Neuronal stem cell (in vitro differentiated cells): Measurements from ENCODE around the gene ITIH3.

Experiments used
- DNase-seq: peaks from one replicate; pipeline ENCODE4 v3.0.0-alpha.2; 2013; ENCODE audit warnings: low spot score
- H2AFZ ChIP-seq: one replicate; pipeline ENCODE4 v1.6.1; 2013; ENCODE audit warnings: mild to moderate bottlenecking, low read length, inconsistent platforms
- H2AK5ac ChIP-seq: 2 replicates; pipeline ENCODE4 v1.6.1; 2013; ENCODE audit warnings: low read depth, mild to moderate bottlenecking, inconsistent platforms, low read length, moderate library complexity, mixed read lengths
- H2BK120ac ChIP-seq: 2 replicates; pipeline ENCODE4 v1.6.1; 2013; ENCODE audit warnings: low read depth, mild to moderate bottlenecking, inconsistent platforms, low read length, moderate library complexity, mixed read lengths
- H2BK12ac ChIP-seq: one replicate; pipeline ENCODE4 v1.6.1; 2013; ENCODE audit warnings: low read length, inconsistent platforms
- H2BK15ac ChIP-seq: 2 replicates; pipeline ENCODE4 v1.6.1; 2013; ENCODE audit warnings: mild to moderate bottlenecking, low read length, inconsistent platforms, mixed read lengths
- H2BK5ac ChIP-seq: one replicate; pipeline ENCODE4 v1.6.1; 2013; ENCODE audit warnings: inconsistent platforms, mild to moderate bottlenecking, low read length, moderate library complexity
- H3K14ac ChIP-seq: one replicate; pipeline ENCODE4 v1.6.1; 2013; ENCODE audit warnings: low read length, inconsistent platforms
- H3K18ac ChIP-seq: 2 replicates; pipeline ENCODE4 v1.6.1; 2013; ENCODE audit warnings: low read length, inconsistent platforms
- H3K23ac ChIP-seq: 2 replicates; pipeline ENCODE4 v1.6.1; 2013; ENCODE audit warnings: low read depth, mild to moderate bottlenecking, mixed read lengths, low read length, inconsistent platforms; ENCODE audit not compliant: poor library complexity
- H3K27ac ChIP-seq: replicated peaks from 3 replicates; pipeline ENCODE4 v1.5.1; 2013; ENCODE audit warnings: low read length, inconsistent platforms
- H3K27me3 ChIP-seq, 3 experiments: 2 replicates each; pipeline ENCODE4 v1.6.1; 2013; ENCODE audit warnings: low read length in 3 of 3, mild to moderate bottlenecking in 2 of 3, inconsistent platforms in 1 of 3, low read depth in 1 of 3, mixed read lengths in 1 of 3, moderate library complexity in 1 of 3; ENCODE audit not compliant: control insufficient read depth in 3 of 3, insufficient read depth in 3 of 3
- H3K36me3 ChIP-seq, 2 donors: replicated peaks in 1 of 2; 2 replicates each; pipeline ENCODE4 v1.6.1; 2013; ENCODE audit warnings: low read length in 2 of 2; ENCODE audit not compliant: control insufficient read depth in 2 of 2, insufficient read depth in 2 of 2
- H3K4ac ChIP-seq: 2 replicates; pipeline ENCODE4 v1.6.1; 2013; ENCODE audit warnings: inconsistent platforms, mild to moderate bottlenecking, low read length, moderate library complexity
- H3K4me1 ChIP-seq, 2 donors: 1 replicate in 1 of 2; 2 replicates in 1 of 2; pipeline ENCODE4 v1.6.1; 2013; ENCODE audit warnings: low read length in 2 of 2, low read depth in 1 of 2; ENCODE audit not compliant: control insufficient read depth in 2 of 2, insufficient read depth in 1 of 2
- H3K4me2 ChIP-seq: one replicate; pipeline ENCODE4 v1.6.1; 2013; ENCODE audit warnings: mild to moderate bottlenecking, low read length, inconsistent platforms; ENCODE audit not compliant: insufficient read depth, poor library complexity, severe bottlenecking
- H3K4me3 ChIP-seq, 2 donors: 2 replicates each; pipeline ENCODE4 v1.5.1; 2013; ENCODE audit warnings: low read length in 2 of 2, mild to moderate bottlenecking in 2 of 2, inconsistent platforms in 1 of 2, moderate library complexity in 1 of 2
- H3K79me1 ChIP-seq: one replicate; pipeline ENCODE4 v1.6.1; 2013; ENCODE audit warnings: low read depth, mild to moderate bottlenecking, inconsistent platforms, low read length, moderate library complexity
- H3K9ac ChIP-seq: one replicate; pipeline ENCODE4 v1.6.1; 2013; ENCODE audit warnings: mild to moderate bottlenecking, low read depth, low read length, inconsistent platforms; ENCODE audit not compliant: poor library complexity
- H3K9me3 ChIP-seq, 2 donors: replicated peaks in 1 of 2; 2 replicates each; pipeline versions ENCODE3 to v1.6.1; 2013; ENCODE audit warnings: low read length in 2 of 2, mild to moderate bottlenecking in 2 of 2, inconsistent platforms in 1 of 2, low read depth in 1 of 2, mixed read lengths in 1 of 2, moderate library complexity in 1 of 2; ENCODE audit not compliant: control insufficient read depth in 2 of 2, insufficient read depth in 1 of 2
- H4K8ac ChIP-seq: one replicate; pipeline ENCODE4 v1.6.1; 2013; ENCODE audit warnings: low read depth, mild to moderate bottlenecking, inconsistent platforms, low read length, moderate library complexity
- H4K91ac ChIP-seq: one replicate; pipeline ENCODE4 v1.6.1; 2013; ENCODE audit warnings: low read length, low read depth, mild to moderate bottlenecking, inconsistent platforms; ENCODE audit not compliant: poor library complexity
- WGBS, 2 donors: extraction: QIAGEN DNeasy Blood & Tissue Kit; methylation state at CpG; one replicate each; pipeline ENCODE4 v1.1.7; 2013; ENCODE audit warnings: missing lambda C conversion rate in 2 of 2, mixed read lengths in 1 of 2; ENCODE audit not compliant: insufficient read length in 2 of 2, insufficient replicate concordance in 1 of 2; ENCODE audit errors: extremely low coverage in 2 of 2; 5-methylcytosine and 5-hydroxymethylcytosine counted together

Gene ITIH3

DNA sequence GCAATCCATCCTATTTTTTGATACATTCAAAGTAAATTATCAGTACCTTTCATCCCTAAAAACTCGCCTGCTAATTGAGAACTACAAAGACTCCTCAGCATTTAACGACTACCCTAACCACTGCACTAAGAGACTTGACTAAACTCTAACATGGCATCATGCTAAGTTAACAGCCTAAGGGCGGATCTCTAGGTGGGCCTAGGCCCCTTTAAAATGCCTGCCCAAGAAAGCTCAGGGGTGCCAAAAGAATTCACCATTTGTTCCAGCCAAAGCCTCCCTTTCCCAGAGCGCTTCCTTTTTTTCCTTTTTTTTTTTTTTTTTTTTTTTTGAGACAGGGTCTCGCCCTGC is 23.3 kb upstream of the ITIH3 start:
- Histone ChIP-seq H4K91ac (no peak overlapping the region), H3K79me1 (peaks cover 4% of the 10 kb centered on the region), H3K9me3 (no peaks in the 10 kb centered on the region), H3K9ac (no peak overlapping the region), H2AK5ac (peak overlapping the region; percentile 59), H2BK12ac (no peak overlapping the region), H3K27me3 (peaks cover 0 to 6% (median 0%) of the 10 kb centered on the region in 3 experiments), H3K4me3 (peak overlapping the region; percentile 87 to 88), H2BK120ac (no peak overlapping the region), H4K8ac (no peak overlapping the region), H3K23ac (no peak overlapping the region), H3K4me1 (peaks cover 0 to 4% of the 10 kb centered on the region in 2 donors), H3K36me3 (peaks cover 7 to 23% of the 10 kb centered on the region in 2 donors), H2BK15ac (no peak overlapping the region), H3K27ac (peak overlapping the region; percentile 77), H3K18ac (no peak overlapping the region), H3K4me2 (peak overlapping the region; percentile 41), H2BK5ac (no peak overlapping the region), H3K4ac (no peak overlapping the region), H3K14ac (no peak overlapping the region), H2AFZ (peak overlapping the region; percentile 96)
- no peak for DNase-seq
- WGBS, 2 donors = no CpG with 5 or more reads among the region's 5 CpGs

DNA sequence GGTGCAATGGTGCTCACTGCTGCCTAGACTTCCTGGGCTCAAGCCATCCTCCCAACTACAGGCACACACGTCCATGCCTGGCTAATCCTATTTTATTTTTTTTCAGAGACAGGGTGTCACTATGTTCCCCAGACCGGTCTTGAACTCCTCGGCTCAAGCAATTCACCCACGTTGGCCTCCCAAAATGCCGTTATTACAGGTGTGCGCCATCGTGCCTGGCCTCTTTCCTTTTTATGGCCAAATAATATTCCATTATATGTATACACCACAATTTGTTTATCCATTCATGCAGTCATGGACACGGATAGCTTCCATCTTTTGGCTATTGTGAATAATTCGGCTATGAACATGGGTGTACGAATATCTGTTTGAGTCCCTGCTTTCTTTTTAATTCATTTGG is 22.9 kb upstream of the ITIH3 start:
- no peak overlapping the region for H3K14ac ChIP-seq
- peaks cover 4% of the 10 kb centered on the region for H3K79me1 ChIP-seq
- H3K9ac ChIP-seq = no peak overlapping the region
- no peak overlapping the region for H3K27ac ChIP-seq
- H3K18ac ChIP-seq = no peak overlapping the region
- H3K4ac ChIP-seq = no peak overlapping the region
- H3K9me3 ChIP-seq = no peaks in the 10 kb centered on the region
- peaks cover 7 to 21% of the 10 kb centered on the region in 2 donors for H3K36me3 ChIP-seq
- H4K91ac ChIP-seq = no peak overlapping the region
- DNase-seq = no peak
- H3K4me3 ChIP-seq = peak overlapping the region in 1 of 2 donors; percentile 87
- H4K8ac ChIP-seq = no peak overlapping the region
- peaks cover 0 to 4% of the 10 kb centered on the region in 2 donors for H3K4me1 ChIP-seq
- H2AFZ ChIP-seq = peak overlapping the region; percentile 96
- H2BK120ac ChIP-seq = no peak overlapping the region
- H2BK15ac ChIP-seq = no peak overlapping the region
- peaks cover 0 to 6% (median 0%) of the 10 kb centered on the region in 3 experiments for H3K27me3 ChIP-seq
- no peak overlapping the region for H2BK12ac ChIP-seq
- H2BK5ac ChIP-seq = no peak overlapping the region
- H3K4me2 ChIP-seq = peak overlapping the region; percentile 41
- WGBS, 2 donors = no CpG with 5 or more reads among the region's 10 CpGs
- peak overlapping the region; percentile 59 for H2AK5ac ChIP-seq
- no peak overlapping the region for H3K23ac ChIP-seq

DNA sequence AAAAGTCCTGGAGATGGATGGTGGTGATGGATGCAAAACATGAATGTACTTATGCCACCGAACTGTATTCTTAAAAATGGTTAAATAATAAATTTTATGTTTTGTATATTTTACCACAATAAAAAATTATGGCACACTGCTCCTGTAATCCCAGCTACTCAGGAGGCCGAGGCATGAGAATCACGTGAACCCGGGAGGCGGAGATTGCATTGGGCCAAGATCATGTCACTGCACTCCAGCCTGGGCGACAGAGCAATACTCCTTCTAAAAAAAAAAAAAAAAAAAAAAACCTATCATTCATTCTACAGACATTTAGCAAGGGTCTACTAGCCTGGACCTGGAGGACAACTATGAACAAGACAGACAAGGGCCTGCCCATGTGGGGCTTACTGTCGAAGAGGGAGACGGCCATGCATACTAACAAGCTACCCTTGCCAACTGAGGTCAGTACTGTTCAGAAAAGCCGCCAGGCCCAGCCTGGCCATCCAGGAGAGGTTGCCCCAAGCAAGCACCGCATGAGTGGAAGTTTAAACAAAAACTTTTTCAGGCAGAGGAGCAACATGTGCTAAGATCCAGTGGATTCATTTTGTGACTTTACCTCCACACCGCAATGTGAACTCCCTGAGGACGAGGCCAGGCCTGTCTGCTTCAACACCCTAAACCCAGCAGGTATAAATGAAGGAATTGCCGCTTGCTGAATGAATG is 21.1 kb upstream of the ITIH3 start:
- Histone ChIP-seq H3K27ac (no peak overlapping the region), H4K91ac (no peak overlapping the region), H3K4me3 (no peak overlapping the region), H2AFZ (no peak overlapping the region), H3K14ac (no peak overlapping the region), H3K9ac (no peak overlapping the region), H3K36me3 (peaks cover 0 to 7% of the 10 kb centered on the region in 2 donors), H4K8ac (no peak overlapping the region), H3K4me1 (peaks cover 0 to 4% of the 10 kb centered on the region in 2 donors), H2BK12ac (no peak overlapping the region), H2AK5ac (no peak overlapping the region), H3K9me3 (no peaks in the 10 kb centered on the region), H3K23ac (no peak overlapping the region), H2BK5ac (no peak overlapping the region), H3K79me1 (peaks cover 3% of the 10 kb centered on the region), H3K18ac (no peak overlapping the region), H3K27me3 (peaks cover 0 to 17% (median 0%) of the 10 kb centered on the region in 3 experiments), H3K4me2 (no peak overlapping the region), H2BK15ac (no peak overlapping the region), H3K4ac (no peak overlapping the region), H2BK120ac (no peak overlapping the region)
- WGBS, 2 donors = no CpG with 5 or more reads among the region's 13 CpGs
- no peak for DNase-seq

DNA sequence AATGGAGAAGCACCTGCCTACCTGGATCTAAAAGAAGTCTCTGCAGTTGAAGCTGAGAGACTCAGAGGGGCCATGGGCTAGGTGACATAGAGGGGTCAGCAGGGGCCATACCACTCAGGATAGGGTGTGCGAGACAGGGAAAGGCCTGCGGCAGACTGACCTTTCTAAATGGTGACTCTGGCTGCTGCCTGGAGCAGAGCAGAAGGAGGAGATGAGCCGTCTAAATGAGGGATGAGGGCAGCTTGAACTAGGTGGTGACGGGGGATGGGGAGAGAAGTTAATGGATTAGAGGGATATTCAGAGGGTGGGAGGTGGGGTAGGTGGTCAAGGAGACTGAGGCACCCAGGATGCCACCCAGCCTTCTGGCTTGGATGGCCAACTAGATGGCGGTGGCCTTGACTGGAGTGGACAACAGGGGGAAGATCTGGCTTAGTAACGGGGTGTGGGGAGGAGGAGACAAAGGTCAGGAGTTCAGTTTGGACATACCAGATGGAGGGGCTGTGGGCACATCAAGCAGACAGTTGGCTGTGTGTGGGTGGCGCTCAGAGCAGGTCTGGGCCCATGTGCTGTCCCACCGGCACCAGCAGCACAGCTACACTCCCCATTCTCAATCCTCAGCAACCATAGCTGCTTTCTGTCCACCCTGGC is 20.4 kb upstream of the ITIH3 start:
- Histone ChIP-seq H4K8ac (no peak overlapping the region), H3K4me1 (peaks cover 0 to 4% of the 10 kb centered on the region in 2 donors), H3K9ac (no peak overlapping the region), H3K4me2 (no peak overlapping the region), H3K79me1 (peaks cover 3% of the 10 kb centered on the region), H3K27me3 (peaks cover 0 to 22% (median 0%) of the 10 kb centered on the region in 3 experiments), H3K23ac (no peak overlapping the region), H4K91ac (no peak overlapping the region), H2BK5ac (no peak overlapping the region), H3K9me3 (no peaks in the 10 kb centered on the region), H2AK5ac (no peak overlapping the region), H2BK120ac (no peak overlapping the region), H3K4me3 (no peak overlapping the region), H3K18ac (no peak overlapping the region), H2BK12ac (no peak overlapping the region), H2BK15ac (peak overlapping the region; percentile 15), H3K14ac (peak overlapping the region; percentile 92), H3K27ac (no peak overlapping the region), H3K36me3 (peaks cover 0 to 1% of the 10 kb centered on the region in 2 donors), H3K4ac (no peak overlapping the region), H2AFZ (no peak overlapping the region)
- whole genome bisulfite sequencing, 2 donors = no CpG with 5 or more reads among the region's 8 CpGs
- no peak for DNase-seq
